Jurkat, Clone E6-1 (cell line): Measurements from ENCODE around the gene CNTNAP5.
"Not testable (repeated sequence)": the region's sequence is repeated elsewhere in the genome, so short reads cannot be mapped to it uniquely, and the experiment has no call there.

Experiments used
- DNase-seq: peaks from one replicate; pipeline ENCODE4 v3.0.0-alpha.2; 2011; ENCODE audit warnings: low read depth, low spot score
- H3K4me3 ChIP-seq: 2 replicates; pipeline ENCODE4 v1.5.1; 2011; ENCODE audit warnings: mild to moderate bottlenecking, low read length, control low read depth, moderate library complexity

The CNTNAP5 gene

DNA sequence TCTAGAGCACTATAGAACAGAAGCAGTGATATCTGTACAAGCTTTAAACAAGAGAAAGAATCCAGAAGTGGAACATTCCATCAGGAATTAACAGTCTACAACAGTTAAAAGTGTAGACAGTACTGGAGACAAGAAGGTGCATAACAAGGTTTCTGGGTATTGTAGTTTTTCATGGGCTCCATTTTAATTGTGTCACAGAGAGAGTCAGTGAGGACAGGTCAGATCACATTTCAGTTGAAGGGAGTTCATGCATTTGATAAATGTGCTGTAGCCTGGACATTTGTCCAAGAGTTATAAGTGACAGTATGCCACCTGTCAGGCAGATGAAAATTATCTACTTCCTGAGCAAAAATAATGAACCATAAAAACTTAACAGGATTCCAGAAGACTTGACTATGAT is 328.6 kb downstream of the CNTNAP5 start:
- no peak overlapping the region for H3K4me3 ChIP-seq
- DNase-seq, result no peak

DNA sequence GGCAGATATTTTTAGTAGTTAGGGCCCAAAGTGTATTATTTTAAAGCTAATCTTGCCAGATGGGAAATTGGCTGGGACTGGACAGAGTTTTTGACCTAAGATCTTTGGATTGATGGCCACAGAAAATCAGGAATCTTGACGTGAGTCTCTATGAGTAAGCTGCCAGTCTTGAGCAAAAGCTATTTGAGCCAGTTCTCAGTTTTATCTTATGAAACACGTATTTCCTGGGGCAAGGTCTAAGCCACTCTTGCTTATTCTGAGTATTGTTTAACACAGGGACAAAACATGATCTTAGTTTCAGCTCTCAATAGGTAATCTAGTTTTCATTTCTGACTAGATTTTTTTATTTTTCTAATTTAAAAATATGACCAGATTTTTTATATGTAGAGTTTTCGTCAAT is 329.4 kb downstream of the CNTNAP5 start:
- no peak for DNase-seq
- no peak overlapping the region for H3K4me3 ChIP-seq

DNA sequence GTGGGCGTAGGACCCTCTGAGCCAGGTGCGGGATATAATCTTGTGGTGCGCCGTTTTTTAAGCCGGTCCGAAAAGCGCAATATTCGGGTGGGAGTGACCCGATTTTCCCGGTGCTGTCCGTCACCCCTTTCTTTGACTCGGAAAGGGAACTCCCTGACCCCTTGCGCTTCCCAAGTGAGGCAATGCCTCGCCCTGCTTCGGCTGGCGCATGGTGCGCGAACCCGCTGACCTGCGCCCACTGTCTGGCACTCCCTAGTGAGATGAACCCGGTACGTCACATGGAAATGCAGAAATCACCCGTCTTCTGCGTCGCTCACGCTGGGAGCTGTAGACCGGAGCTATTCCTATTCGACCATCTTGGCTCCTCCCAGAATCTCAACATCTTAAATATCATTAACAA is 336.9 kb downstream of the CNTNAP5 start:
- not testable (repeated sequence) for DNase-seq, H3K4me3 ChIP-seq

DNA sequence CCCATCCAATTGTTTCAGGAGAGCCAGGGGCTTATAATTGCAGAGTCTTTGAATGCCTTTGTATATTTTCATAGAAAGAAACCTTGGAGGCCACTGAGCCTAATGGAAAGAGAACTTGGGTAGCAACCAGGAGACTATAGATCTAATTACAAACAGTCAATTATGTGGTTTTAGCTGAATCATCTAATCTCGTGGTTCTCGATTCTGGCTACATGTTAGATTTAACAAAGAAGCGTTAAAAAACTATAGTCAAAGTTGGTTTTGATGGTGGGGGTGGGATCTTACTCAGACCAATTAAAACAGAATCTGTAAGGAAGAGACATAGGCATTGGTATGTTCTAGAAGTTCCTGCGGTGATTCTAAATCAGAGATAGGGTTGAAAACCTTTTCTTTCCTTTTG is 344.1 kb downstream of the CNTNAP5 start:
- DNase-seq, result no peak
- no peak overlapping the region for H3K4me3 ChIP-seq

DNA sequence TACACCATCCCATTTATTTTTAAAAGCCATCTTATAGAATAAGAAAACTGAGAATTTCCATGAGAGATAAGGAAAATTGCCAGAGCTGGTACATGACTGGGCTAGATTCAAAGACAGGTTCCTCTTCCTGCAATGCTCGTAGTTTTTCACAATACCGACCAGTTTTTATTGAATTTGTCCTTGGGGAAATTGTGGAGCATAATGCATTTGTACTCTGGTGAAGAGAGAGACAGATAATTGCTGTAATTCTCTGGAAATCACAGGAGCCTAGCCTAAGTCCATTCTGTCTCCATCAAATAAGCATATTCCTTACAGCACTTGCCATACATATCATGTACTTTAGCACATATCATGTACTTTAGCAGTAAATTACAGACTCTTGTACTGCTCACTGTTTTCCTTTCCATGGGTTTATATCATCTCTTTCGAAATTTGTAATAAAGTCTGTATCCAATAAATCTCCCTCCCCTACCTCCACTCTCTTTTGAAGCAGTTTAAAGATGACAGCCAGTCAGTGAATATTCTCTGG is 355.2 kb downstream of the CNTNAP5 start:
- DNase-seq, result no peak
- H3K4me3 ChIP-seq, result no peak overlapping the region

DNA sequence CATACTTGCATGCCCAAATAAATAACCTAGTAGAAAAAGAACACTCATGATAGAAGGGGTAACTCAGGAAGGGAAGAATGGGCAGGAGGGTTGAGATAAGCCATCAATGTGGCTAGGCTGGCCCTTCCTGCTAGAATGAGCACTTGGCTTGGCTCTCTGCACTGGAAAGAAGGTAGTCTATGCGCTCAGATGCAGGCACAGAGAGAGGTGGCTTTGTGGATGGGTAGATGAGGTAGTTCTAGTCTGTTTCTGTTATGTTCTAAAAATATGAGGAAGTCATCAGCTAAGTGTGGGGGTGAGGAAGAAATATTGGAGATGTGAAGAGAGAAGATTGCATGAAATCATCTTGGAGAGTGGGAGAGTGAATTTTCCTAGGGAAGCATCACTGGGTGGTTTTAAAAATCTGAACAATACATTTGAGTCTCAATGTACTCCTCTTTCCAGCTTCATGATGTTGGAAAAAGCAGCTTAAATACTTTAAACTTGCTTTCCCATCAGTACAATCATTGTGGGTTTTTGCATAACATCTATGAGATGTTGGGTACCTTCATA is 357.1 kb downstream of the CNTNAP5 start:
- H3K4me3 ChIP-seq, result no peak overlapping the region
- DNase-seq, result no peak

DNA sequence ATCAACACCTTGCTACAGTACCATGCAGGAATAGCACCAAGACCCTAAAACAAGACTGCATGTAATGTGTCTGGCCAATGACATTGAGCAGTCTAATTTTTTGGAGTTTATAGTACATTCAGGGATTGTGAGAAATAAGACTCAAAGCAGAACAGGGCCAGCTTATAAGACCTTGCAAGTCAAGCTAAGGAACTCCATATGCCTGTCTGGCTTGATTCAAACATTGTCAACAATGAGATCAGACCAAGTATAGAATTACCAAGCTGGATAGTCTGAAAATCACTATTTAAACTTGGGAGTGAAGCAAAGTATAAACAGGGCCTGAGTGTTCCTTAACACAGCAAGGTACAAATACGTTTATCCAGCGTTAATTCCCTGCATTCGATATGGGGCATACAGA is 370.9 kb downstream of the CNTNAP5 start:
- H3K4me3 ChIP-seq, result no peak overlapping the region
- no peak for DNase-seq

DNA sequence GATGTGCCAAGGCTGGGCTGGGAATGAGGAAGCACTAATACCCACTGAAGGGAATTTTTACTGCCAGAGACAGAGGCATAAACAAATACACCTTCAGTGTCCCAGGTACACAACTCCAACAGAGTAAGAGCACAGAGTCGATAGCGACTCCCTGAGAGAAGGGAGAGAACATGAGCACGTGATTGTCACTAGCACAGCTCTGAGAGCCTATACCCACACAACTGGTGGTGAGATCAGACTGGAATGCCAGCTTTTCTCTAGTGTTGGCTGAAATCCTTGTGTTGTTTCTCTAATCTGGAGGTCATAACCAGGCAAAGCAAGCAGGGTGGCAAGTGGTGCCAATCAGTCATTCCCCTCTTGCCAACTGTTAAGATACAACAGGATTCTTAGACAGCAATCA is 377.2 kb downstream of the CNTNAP5 start:
- no peak for DNase-seq
- no peak overlapping the region for H3K4me3 ChIP-seq

DNA sequence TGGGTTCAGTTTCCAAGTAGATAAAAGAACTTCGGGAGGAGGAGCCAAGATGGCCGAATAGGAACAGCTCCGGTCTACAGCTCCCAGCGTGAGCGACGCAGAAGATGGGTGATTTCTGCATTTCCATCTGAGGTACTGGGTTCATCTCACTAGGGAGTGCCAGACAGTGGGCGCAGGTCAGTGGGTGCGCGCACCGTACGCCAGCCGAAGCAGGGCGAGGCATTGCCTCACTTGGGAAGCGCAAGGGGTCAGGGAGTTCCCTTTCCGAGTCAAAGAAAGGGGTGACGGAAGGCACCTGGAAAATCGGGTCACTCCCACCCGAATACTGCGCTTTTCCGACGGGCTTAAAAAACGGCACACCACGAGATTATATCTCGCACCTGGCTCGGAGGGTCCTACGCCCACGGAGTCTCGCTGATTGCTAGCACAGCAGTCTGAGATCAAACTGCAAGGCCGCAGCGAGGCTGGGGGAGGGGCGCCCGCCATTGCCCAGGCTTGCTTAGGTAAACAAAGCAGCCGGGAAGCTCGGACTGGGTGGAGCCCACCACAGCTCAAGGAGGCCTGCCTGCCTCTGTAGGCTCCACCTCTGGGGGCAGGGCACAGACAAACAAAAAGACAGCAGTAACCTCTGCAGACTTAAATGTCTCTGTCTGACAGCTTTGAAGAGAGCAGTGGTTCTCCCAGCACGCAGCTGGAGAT is 382.9 kb downstream of the CNTNAP5 start:
- H3K4me3 ChIP-seq, result not testable (repeated sequence)

DNA sequence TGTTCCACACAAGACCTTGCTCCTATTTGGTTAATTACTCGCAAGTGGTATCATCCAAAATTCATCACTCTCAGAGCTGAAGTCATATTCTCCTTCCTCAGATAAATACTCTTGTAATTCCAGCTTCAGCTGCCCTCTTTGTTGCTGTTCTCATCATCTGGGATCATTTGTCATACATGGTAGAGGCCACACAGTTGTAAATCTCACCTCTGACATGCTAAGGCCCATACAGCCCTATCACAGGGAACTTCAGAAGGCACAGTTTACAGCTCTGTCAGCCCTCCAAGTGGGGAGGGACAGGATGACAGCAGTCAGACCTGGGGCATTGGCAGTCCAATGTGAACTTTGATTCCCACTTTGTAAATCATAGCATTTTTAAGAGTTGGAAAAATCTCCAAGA is 399.0 kb downstream of the CNTNAP5 start:
- no peak overlapping the region for H3K4me3 ChIP-seq

More for the DNA sequence above, 382.9 kb downstream of the CNTNAP5 start:
- DNase-seq, result not testable (repeated sequence)

DNA sequence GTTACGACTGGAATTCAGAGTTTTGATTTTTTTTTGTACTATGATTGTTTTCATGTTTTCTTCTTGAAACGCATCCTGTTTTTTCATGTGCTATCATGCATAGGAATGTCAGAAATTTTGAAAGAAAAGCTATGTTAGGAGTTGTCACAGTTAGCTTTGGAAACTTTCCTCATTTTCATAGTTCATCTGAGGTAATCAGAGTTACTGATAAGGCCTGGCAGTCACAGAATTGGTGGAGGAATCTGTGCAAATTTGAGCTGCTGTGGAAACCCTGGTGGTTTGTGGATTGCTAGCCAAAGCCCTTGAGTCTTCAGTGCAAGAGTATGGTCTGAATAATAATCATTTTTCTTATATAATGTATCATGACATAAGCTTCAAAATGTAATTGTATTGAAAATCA is 401.0 kb downstream of the CNTNAP5 start:
- H3K4me3 ChIP-seq, result no peak overlapping the region
- no peak for DNase-seq

More for the DNA sequence above, 399.0 kb downstream of the CNTNAP5 start:
- no peak for DNase-seq

DNA sequence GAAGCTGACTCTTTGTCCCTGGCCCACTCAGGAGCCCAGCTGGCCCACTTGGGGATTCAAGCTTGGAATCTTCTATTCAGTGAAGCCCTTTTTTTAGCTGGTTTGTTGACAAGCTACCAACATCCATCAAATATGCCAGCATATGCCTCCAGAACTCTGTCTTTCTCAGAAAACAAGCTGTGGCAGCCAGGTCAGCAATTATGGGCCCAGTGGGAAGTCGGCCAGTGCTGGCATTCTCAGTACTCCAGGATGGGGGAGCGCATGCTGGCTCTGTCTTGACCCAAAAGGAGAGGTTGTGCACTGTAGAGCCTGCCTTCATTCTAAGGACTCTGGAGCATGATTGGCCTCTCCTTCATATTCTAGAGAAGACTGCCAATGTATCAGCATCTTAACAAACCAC is 401.5 kb downstream of the CNTNAP5 start:
- H3K4me3 ChIP-seq, result no peak overlapping the region
- DNase-seq, result no peak

DNA sequence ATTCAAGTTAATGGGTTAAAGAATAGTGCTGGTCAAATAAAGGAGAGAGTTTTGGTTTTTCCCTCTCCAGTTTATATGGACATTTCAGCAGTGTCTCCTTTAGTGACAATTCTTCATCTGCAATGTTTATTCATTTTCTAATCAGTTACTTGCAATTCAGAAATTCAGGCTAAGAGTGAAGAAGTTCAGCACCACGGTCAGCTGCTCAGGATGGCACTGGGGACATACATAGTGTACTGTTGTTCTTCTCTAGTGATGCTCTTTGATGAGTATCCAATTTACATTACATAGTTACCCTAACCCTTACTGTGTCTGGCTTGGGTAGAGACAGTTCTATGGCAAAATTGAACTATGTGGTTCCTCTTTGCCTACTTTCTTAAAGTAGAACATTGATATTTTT is 412.7 kb downstream of the CNTNAP5 start:
- no peak for DNase-seq
- no peak overlapping the region for H3K4me3 ChIP-seq

DNA sequence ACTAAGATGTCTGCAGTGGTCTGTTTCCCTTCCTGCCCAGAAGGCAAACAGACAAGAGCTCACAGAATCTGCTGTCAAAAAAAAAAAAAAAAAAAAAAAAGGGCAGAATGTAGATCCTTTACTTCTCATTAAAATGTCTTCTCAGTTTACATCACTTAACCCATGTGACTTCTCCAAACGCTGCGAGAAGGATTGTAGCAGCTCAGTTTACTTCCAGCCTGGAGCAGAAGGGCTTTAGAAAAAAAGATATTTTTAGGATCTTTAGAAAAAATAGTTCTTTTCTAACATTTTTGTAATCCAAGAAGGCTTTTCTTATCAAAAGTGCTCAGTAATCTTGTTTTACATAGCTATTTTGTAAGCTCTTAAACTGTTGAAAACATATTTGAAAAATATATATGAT is 425.4 kb downstream of the CNTNAP5 start:
- DNase-seq, result no peak

DNA sequence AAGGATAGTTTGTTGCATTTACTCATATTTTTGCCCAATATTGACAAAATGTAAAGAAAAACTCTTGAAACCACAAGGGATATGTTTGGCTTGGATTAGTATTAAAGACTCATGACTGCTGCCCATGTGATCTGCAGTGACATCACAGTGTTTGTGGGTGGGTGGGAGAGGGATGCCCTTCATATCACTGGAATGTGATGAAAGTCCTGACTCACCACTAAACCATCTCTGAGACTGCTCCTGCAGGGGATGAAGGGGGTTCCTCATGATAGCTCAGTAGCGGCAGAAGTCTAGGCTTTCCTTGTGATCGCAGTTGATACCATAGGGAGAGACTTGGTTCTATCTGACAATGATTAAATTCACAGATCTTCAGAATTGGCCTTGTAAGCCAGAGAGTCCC is 451.2 kb downstream of the CNTNAP5 start:
- no peak for DNase-seq

More for the DNA sequence above, 425.4 kb downstream of the CNTNAP5 start:
- H3K4me3 ChIP-seq, result no peak overlapping the region

DNA sequence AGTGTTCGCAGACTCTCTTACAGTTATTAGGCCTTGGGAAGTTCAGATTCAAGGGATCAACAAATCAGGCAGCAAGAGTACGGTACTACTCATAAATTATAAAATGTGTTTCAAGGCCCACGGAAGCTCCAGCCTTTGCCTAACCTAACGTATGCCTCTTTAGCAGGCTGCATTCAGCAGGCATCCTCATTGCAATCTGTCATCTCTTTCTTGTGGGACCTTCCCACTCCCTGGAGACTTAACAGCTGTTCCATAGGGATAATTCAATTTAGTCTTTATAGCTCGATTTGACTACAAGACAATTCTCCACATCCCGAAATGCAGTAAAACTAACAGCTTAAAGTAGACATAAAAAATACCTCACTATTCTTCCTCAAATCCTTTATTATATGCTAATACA is 453.7 kb downstream of the CNTNAP5 start:
- no peak for DNase-seq
- H3K4me3 ChIP-seq, result no peak overlapping the region

More for the DNA sequence above, 451.2 kb downstream of the CNTNAP5 start:
- no peak overlapping the region for H3K4me3 ChIP-seq

DNA sequence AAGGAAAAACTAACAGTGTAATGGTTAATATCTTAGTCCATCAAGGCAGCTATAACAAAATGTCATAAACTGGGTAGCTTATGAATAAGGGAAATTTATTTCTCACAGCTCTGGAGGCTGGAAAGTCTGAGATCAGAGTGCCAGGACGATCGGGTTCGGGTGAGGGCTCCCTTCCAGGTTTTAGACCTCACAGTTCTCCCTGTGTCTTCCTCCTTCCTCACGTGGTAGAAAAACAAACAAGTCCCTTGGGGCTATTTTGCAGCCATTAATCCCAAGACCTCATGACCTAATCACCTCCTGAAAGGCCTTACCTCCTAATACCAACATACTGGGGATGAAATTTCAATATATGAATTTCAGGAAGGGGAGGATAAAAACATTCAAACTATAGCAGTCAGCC is 455.9 kb downstream of the CNTNAP5 start:
- H3K4me3 ChIP-seq, result no peak overlapping the region
- DNase-seq, result no peak

DNA sequence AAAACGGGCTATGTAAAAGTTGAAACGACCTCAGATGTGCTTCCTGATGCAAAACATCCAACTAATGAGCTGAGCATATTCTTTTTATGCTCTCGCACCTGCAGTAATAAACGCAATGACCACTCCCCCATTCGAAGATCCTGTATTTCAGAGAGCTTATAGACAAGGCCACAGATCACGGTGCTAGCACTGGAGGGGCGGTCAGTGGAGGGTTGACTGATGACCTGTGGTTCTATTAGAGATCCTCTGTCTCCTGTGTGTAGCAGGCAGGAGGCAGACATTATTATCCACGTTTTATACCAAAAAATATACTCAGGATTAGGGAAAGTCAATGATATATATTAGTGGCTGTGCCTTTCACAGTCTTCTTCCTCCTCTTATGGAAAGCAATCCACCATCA is 457.0 kb downstream of the CNTNAP5 start:
- H3K4me3 ChIP-seq, result no peak overlapping the region
- DNase-seq, result no peak

DNA sequence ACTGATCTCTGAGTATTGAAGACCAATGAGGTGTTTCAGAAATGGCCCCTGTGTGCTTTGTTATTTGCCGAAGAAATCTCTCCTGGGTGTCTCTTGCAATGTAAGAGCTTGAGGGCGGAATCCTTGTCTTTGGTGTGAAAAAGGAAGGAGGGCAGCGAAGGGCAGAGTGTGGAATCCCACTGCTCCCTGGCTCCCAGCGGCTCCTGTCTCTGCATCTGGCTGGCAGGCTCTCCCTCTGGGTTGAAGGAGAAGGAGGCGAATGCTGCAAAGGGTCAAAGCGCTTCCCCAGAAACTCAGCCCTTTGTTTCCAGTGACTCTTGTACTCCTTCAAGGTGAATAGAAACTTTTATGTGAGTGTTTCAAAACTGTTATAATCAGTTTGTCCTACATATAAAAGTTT is 457.5 kb downstream of the CNTNAP5 start:
- DNase-seq, result no peak
- no peak overlapping the region for H3K4me3 ChIP-seq

DNA sequence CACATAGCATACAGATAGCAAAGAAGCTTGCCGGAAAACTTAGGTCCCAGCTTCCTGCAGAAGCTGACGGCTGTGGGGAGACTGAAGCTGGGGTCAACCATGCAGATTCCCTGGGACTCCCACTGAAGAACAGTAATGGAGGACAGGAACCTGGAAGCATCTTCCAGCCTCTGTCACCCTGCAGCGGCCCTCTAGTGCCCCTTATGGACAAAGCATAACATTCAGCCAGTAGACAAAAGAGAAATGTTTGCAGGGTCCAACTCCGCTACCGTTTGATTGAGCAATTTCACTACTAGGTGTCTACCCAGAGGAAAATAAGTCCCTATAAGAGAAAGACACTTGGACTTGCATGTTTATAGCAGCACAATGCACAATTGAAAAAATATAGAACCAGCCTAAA is 460.6 kb downstream of the CNTNAP5 start:
- H3K4me3 ChIP-seq, result no peak overlapping the region

DNA sequence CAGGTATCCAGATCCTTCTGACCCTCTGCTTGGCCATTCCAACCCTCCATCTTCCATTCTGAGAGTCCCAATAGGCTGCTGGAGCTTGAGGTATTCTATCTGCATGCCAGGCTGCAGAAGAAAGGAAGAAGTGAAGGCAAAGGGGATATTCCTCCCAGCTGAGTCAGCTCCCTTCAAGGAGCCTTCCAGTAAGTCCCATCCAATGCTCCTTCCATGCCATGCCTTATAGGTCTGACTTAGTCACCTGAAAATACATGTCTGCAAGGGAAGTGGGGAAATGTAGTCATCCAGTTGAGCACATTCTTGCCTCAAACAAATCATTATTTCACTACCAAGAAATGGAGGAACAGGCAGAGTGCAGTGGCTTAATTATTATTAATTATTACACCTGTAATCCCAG is 464.6 kb downstream of the CNTNAP5 start:
- no peak overlapping the region for H3K4me3 ChIP-seq
- DNase-seq, result no peak

More for the DNA sequence above, 460.6 kb downstream of the CNTNAP5 start:
- DNase-seq, result no peak
